Activated CD4-positive, CD25-positive, alpha-beta regulatory T cell (primary cell): Measurements from ENCODE around the gene ANKS1B.
"Not testable (repeated sequence)": the region's sequence is repeated elsewhere in the genome, so short reads cannot be mapped to it uniquely, and the experiment has no call there.

Experiments used
- DNase-seq, 4 experiments: peaks; one replicate each; lab custom pipeline; 2025; lab: John Stamatoyannopoulos, UW

ANKS1B gene

GRCh38 chr12:99374023-99374422 lies 610.7 kb downstream of the ANKS1B start:
- no peak for DNase-seq

GRCh38 chr12:99372257-99372920 lies 612.3 kb downstream of the ANKS1B start:
- no peak for DNase-seq

- DNase-seq: no peak
Measured at GRCh38 chr12:99370421-99371138, 614.2 kb downstream of the ANKS1B start.

GRCh38 chr12:99367181-99367580 lies 617.6 kb downstream of the ANKS1B start:
- no peak for DNase-seq

- no peak for DNase-seq
Measured at GRCh38 chr12:99352269-99352668, 632.5 kb downstream of the ANKS1B start.

GRCh38 chr12:99343960-99344359 lies 640.8 kb downstream of the ANKS1B start:
- no peak for DNase-seq

- no peak for DNase-seq
Measured at GRCh38 chr12:99339663-99340062, 645.1 kb downstream of the ANKS1B start.

GRCh38 chr12:99334285-99335056 lies 650.3 kb downstream of the ANKS1B start:
- DNase-seq: no peak

GRCh38 chr12:99332936-99333591 lies 651.7 kb downstream of the ANKS1B start:
- DNase-seq: no peak

GRCh38 chr12:99330216-99330615 lies 654.5 kb downstream of the ANKS1B start:
- DNase-seq: no peak

GRCh38 chr12:99321210-99321609 lies 663.5 kb downstream of the ANKS1B start:
- DNase-seq: not testable (repeated sequence)

- no peak for DNase-seq
Measured at GRCh38 chr12:99311373-99311772, 673.4 kb downstream of the ANKS1B start.

GRCh38 chr12:99309812-99310211 lies 674.9 kb downstream of the ANKS1B start:
- DNase-seq: no peak

GRCh38 chr12:99302874-99303273 lies 681.9 kb downstream of the ANKS1B start:
- no peak for DNase-seq

- no peak for DNase-seq
Measured at GRCh38 chr12:99287136-99287535, 697.6 kb downstream of the ANKS1B start.

- no peak for DNase-seq
Measured at GRCh38 chr12:99284161-99284560, 700.6 kb downstream of the ANKS1B start.

GRCh38 chr12:99282624-99283023 lies 702.1 kb downstream of the ANKS1B start:
- DNase-seq: no peak

- DNase-seq: no peak
Measured at GRCh38 chr12:99282086-99282485, 702.6 kb downstream of the ANKS1B start.

- no peak for DNase-seq
Measured at GRCh38 chr12:99281277-99281676, 703.5 kb downstream of the ANKS1B start.

- DNase-seq: no peak
Measured at GRCh38 chr12:99278899-99279298, 705.8 kb downstream of the ANKS1B start.

GRCh38 chr12:99277591-99278379 lies 707.0 kb downstream of the ANKS1B start:
- no peak for DNase-seq

- DNase-seq: no peak
Measured at GRCh38 chr12:99271071-99271470, 713.7 kb downstream of the ANKS1B start.
